Dermis blood vessel endothelial cell (primary cell): Measurements from ENCODE around the gene IFI44. TPM values are rescaled to one million over a fixed set of nuclear protein-coding genes. Genes with fewer than 3 reads are reported as not detected.
A peak's percentile ranks its signal among the peaks of the same experiment; 100 is the strongest.

ENCODE experiments used
- DNase-seq: peaks from one replicate; pipeline ENCODE4 v3.0.0; 2010
- total RNA-seq: library from RNA; depleted of rRNA; stranded (reverse); fragments of >200 nt; gene quantifications from 2 replicates; pipeline ENCODE4 v1.2.3, GENCODE V29; 2014

The IFI44 gene
- total RNA-seq, 1 donor from 2014 or later: 9.5 TPM

- DNase-seq: no peak
Observed at GRCh38 chr1:78658901-78659300, 9.3 kb downstream of the IFI44 start.

GRCh38 chr1:78663923-78664322 lies 14.3 kb downstream of the IFI44 start:
- no peak for DNase-seq

- DNase-seq: no peak
Observed at GRCh38 chr1:78664763-78665162, 15.1 kb downstream of the IFI44 start.

- no peak for DNase-seq
Observed at GRCh38 chr1:78665809-78666208, 16.2 kb downstream of the IFI44 start.

- no peak for DNase-seq
Observed at GRCh38 chr1:78667939-78668338, 18.3 kb downstream of the IFI44 start.

GRCh38 chr1:78668427-78668826 lies 18.8 kb downstream of the IFI44 start:
- DNase-seq: no peak

- no peak for DNase-seq
Observed at GRCh38 chr1:78672428-78672827, 22.8 kb downstream of the IFI44 start.

- no peak for DNase-seq
Observed at GRCh38 chr1:78673120-78673519, 23.5 kb downstream of the IFI44 start.

GRCh38 chr1:78676347-78676982 lies 26.8 kb downstream of the IFI44 start:
- peak; percentile 89 for DNase-seq

- DNase-seq: no peak
Observed at GRCh38 chr1:78676993-78677392, 27.4 kb downstream of the IFI44 start.

- DNase-seq: no peak
Observed at GRCh38 chr1:78677788-78678187, 28.2 kb downstream of the IFI44 start.

- DNase-seq: no peak
Observed at GRCh38 chr1:78678324-78678723, 28.7 kb downstream of the IFI44 start.

GRCh38 chr1:78681265-78681664 lies 31.6 kb downstream of the IFI44 start:
- no peak for DNase-seq

- no peak for DNase-seq
Observed at GRCh38 chr1:78682496-78682895, 32.9 kb downstream of the IFI44 start.

GRCh38 chr1:78683079-78683478 lies 33.4 kb downstream of the IFI44 start:
- DNase-seq: no peak

- DNase-seq: no peak
Observed at GRCh38 chr1:78687315-78687714, 37.7 kb downstream of the IFI44 start.

- no peak for DNase-seq
Observed at GRCh38 chr1:78687914-78688313, 38.3 kb downstream of the IFI44 start.

GRCh38 chr1:78688697-78689096 lies 39.1 kb downstream of the IFI44 start:
- DNase-seq: peak; percentile 37

GRCh38 chr1:78690516-78690915 lies 40.9 kb downstream of the IFI44 start:
- no peak for DNase-seq

- no peak for DNase-seq
Observed at GRCh38 chr1:78691995-78692747, 42.5 kb downstream of the IFI44 start.

- DNase-seq: no peak
Observed at GRCh38 chr1:78699813-78700212, 50.2 kb downstream of the IFI44 start.

GRCh38 chr1:78702426-78702825 lies 52.8 kb downstream of the IFI44 start:
- no peak for DNase-seq

- DNase-seq: no peak
Observed at GRCh38 chr1:78703806-78704205, 54.2 kb downstream of the IFI44 start.

GRCh38 chr1:78712467-78713051 lies 62.9 kb downstream of the IFI44 start:
- no peak for DNase-seq
